Measurements from ENCODE around the gene TBC1D8. TPM values are rescaled to one million over a fixed set of nuclear protein-coding genes. Genes with fewer than 3 reads are reported as not detected.
A peak's percentile ranks its signal among the peaks of the same experiment; 100 is the strongest.

TBC1D8 gene
- total RNA-seq, 2 experiments from 2014 or later = 0.12 to 0.45 TPM

DNA sequence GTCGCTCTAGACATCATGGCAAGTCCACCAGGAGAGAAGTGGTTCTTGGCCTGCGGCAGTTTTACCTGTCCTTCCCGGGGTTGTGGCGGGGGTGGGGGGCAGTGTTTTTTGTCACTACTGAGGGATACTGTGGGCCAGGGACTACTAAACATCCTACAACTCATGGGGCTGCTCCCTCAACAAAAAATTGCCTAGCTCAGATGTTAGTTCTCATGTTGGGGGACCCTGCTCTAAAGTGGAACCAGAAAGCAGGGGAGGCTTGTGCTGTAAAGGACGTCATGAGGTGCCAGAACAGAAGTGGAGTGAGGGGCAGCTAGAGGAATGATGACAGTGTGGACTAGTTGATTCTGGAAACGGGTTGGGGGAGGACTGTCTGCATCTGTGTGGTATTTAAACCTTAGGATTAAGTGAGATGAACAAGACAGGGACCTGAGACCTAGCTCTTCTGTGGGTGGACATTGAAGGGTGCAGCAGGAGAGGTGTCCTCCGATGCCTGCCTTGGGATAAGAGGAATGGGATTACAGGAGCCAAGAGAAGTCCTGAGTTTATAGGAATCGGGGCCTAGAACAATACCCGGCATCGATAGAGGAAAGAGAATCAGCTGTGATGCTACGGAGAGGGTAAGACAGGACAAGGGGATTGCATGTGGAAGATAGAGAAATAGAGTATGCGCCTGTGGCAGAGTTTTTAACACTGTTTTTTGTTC lies 146.4 kb downstream of the TBC1D8 start:
- H3K4me1 Mint-ChIP-seq = peaks cover 59% of the 10 kb centered on the region
- H3K36me3 Mint-ChIP-seq = peaks cover 64% of the 10 kb centered on the region
- no peaks in the 10 kb centered on the region for H3K27me3 Mint-ChIP-seq
- CTCF ChIA-PET = interaction anchor here (0.5 to 3.6 kb wide), 3 partner anchors 8 to 447 kb away, joined by 3 to 24 read pairs (median 3); no protein-coding TSS in a partner anchor
- DNase-seq (no peak), ATAC-seq (no peak)
- no peaks in the 10 kb centered on the region for H3K9me3 Mint-ChIP-seq (ENCODE audit: low read depth)
- peak overlapping the region; percentile 94 for H3K27ac Mint-ChIP-seq
- peak overlapping the region; percentile 97 for H3K4me3 Mint-ChIP-seq

DNA sequence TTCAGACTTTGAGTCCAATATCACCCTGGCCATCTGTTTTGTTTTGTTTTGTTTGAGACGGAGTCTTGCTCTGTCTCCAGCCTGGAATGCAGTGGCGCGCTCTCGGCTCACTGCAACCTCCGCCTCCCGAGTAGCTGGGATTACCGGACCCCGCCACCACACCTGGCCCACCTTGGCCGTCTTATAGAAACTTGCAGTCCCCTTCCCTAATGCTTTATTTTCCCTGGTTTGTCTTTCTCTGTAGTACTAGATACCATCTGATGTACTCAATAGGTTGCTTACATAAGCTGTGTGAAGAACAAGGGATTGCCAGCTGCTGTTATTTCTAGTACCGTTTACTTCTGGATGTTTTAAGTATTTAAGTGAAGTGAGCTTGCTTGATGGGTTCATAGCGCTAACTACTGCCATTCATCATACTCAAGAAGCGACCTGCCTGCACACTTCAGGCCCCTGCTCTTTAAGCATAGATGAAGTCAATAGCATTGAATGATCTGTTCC lies 147.9 kb downstream of the TBC1D8 start:
- Mint-ChIP-seq H3K27me3 (no peaks in the 10 kb centered on the region), H3K4me1 (peaks cover 53% of the 10 kb centered on the region), H3K9me3 (ENCODE audit: low read depth) (no peaks in the 10 kb centered on the region), H3K36me3 (peaks cover 61% of the 10 kb centered on the region), H3K4me3 (peak overlapping the region; percentile 97), H3K27ac (peak overlapping the region; percentile 94)
- CTCF ChIA-PET = interaction anchor here (0.7 to 3.6 kb wide), 5 partner anchors 10 to 325 kb away, joined by 3 to 24 read pairs (median 3); partner anchors contain the start of gene RNF149
- no peak for DNase-seq
- ATAC-seq = no peak

DNA sequence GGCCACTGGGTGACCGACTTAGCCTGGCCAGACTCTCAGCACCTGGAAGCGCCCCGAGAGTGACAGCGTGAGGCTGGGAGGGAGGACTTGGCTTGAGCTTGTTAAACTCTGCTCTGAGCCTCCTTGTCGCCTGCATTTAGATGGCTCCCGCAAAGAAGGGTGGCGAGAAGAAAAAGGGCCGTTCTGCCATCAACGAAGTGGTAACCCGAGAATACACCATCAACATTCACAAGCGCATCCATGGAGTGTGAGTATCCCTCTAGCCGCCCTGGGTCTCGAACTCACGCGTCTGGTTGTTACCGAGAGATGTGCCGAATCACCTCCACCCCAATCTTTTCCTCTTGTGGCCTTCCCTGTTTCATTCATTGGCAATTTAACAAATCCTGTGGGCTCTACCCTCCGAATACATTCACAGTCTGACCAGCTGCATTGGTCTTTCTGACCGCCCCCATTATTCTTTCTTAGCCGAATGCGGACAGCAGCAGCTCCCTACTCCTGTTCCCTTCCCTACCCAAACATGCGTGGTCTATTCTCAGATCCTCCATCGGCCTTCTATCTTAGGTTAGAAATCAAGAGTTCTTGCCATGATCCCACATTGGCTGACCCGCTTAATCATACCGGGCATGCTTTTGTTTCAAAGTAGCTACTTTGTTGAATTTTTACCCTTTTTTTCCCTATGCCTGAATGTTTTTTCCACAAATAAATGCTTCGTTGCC lies 148.5 kb downstream of the TBC1D8 start:
- CTCF ChIA-PET = interaction anchor here (0.7 to 3.6 kb wide), 9 partner anchors 10 to 440 kb away, joined by 3 to 24 read pairs (median 3); partner anchors contain the start of genes PDCL3 and RNF149
- DNase-seq (peak; percentile 51), ATAC-seq (no peak)
- H3K4me3 Mint-ChIP-seq = peak overlapping the region; percentile 97
- peaks cover 55% of the 10 kb centered on the region for H3K36me3 Mint-ChIP-seq
- peaks cover 47% of the 10 kb centered on the region for H3K4me1 Mint-ChIP-seq
- peak overlapping the region; percentile 94 for H3K27ac Mint-ChIP-seq
- H3K27me3 Mint-ChIP-seq = no peaks in the 10 kb centered on the region
- H3K9me3 Mint-ChIP-seq (ENCODE audit: low read depth) = no peaks in the 10 kb centered on the region

DNA sequence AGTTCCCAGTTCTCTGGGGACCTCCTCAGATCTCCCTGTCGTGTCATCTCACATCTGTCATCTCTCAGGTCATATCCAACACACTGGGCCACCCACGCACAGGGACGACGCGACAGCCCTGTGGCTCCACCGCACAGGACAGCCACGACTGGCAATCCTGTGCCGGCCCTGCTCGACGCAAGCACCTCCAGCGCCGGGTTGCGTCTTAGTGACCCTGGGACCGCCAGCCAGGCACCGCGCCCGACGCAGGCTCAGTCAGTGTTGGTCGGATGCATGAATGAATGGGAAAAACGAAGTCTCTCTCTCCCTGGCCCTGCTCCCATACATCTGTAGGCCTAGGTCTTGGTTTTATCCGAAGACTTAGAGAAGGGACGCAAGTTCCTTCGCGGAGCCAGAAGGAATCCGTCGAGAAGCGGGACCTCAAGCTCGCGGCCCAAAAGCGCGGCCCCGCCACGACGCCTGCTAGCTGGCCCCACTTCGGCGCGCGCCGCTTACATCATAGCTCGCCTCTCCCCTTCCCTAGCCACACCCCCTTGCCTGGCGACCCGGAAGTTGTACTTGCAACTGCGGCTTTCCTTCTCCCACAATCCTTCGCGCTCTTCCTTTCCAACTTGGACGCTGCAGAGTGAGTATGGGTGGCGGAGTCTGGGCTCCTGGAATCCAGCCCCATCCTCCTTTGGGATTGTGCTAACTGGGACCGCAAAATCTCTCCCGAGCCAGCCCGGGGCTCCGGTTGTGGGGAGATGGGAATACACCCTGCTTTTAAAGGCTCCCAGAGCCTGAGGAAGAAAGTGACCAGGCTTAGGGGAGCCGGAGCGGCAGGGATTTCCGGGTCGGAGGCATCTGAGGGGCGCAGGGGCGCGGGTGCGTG lies 149.3 kb downstream of the TBC1D8 start, which contains the start of gene RPL31:
RPL31 (plus strand) TSS at position 599 of the 871 bp plus-strand sequence. CDS start 413 bp downstream, outside the sequence.
- Mint-ChIP-seq H3K36me3 (peaks cover 47% of the 10 kb centered on the region), H3K4me1 (peaks cover 42% of the 10 kb centered on the region), H3K27ac (peak within 1 kb of the TSS; percentile 94), H3K27me3 (no peaks in the 10 kb centered on the region), H3K9me3 (ENCODE audit: low read depth) (no peaks in the 10 kb centered on the region), H3K4me3 (peak within 1 kb of the TSS; percentile 97)
- DNase-seq (peak; percentile 98), ATAC-seq (peak; percentile 96)
- CTCF ChIA-PET = interaction anchor here (1.0 to 3.6 kb wide), 8 partner anchors 11 to 439 kb away, joined by 3 to 24 read pairs (median 3); partner anchors contain the start of genes PDCL3 and RNF149

DNA sequence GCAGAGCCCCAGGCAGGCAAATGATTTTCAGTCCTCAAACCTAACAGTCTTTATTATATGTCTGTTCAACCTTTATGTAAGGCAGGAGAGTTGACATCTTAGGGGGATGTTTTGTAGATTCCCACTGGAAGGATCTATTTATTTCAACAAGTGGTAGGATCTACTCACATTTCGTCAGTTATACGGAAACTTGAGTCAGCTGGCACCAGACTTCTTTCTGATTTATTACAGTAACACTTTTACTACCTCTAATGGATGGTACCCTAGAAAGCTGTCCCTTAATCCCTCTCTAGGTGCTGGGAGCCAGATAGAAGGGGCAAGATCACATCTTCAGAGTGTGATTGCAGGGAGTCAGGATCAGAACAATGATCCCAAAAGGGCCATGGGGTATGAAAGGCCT lies 151.2 kb downstream of the TBC1D8 start:
- CTCF ChIA-PET = no interaction called here
- Mint-ChIP-seq H3K9me3 (ENCODE audit: low read depth) (no peaks in the 10 kb centered on the region), H3K4me3 (no peak overlapping the region), H3K4me1 (peaks cover 27% of the 10 kb centered on the region), H3K27me3 (no peaks in the 10 kb centered on the region), H3K36me3 (peaks cover 30% of the 10 kb centered on the region), H3K27ac (no peak overlapping the region)
- DNase-seq = no peak
- ATAC-seq = no peak

DNA sequence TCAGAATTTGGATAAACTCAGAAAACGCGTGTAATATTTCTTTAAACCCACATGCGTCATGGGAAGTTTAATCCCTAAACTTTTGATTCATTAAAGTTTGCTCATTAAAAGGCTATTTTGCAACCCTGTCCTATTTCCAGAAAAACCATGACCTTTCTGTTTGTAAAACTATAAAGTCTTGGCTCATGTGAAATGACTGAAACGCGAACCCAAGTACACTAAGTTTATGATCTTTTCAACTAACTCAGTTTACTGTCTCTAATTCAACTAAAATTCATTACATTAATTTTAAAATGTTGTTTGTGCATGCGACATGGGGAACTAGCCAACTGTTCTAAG lies 153.0 kb downstream of the TBC1D8 start:
- DNase-seq = no peak
- H3K9me3 Mint-ChIP-seq (ENCODE audit: low read depth) = no peaks in the 10 kb centered on the region
- CTCF ChIA-PET = no interaction called here

DNA sequence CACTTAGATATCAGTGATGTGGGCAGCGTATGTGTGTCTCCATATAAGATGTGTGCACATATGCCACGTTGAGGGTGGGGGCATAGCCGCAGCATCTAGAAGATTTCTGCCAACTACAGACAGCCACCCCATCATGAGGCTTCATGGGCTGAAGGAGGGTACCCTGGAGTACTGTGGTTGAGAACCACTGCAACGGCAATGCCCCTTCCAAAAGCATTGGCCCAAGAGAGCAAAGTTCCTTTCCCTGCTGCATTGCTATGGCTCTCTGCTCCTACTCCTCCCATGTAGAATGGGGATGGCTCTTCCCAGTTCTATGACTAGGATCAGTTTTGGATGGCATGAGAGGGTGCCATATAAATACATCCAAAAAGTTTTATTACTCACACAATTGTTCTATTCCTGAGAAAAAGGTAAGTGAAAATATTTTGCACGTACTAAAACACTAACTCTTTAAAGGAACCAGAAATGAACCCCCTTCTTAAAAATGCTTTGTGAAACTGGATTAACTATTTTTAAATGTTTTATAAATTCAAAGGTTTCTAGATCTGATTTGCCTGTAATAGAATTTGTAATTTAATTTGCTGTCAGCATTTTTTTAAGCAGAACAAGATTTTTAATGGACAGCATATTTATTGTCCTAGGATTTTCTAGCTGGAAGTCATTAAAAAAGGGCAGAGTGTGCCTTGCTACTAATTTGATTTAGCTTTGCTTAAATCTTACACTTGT lies 153.5 kb downstream of the TBC1D8 start:
- Mint-ChIP-seq H3K36me3 (peaks cover 7% of the 10 kb centered on the region), H3K4me1 (peaks cover 7% of the 10 kb centered on the region), H3K4me3 (no peak overlapping the region), H3K27me3 (no peaks in the 10 kb centered on the region), H3K9me3 (ENCODE audit: low read depth) (no peaks in the 10 kb centered on the region), H3K27ac (no peak overlapping the region)
- CTCF ChIA-PET = no interaction called here
- DNase-seq (no peak), ATAC-seq (no peak)

More for the DNA sequence above, 153.0 kb downstream of the TBC1D8 start:
- Mint-ChIP-seq H3K36me3 (peaks cover 12% of the 10 kb centered on the region), H3K4me1 (peaks cover 10% of the 10 kb centered on the region), H3K27ac (no peak overlapping the region), H3K27me3 (no peaks in the 10 kb centered on the region), H3K4me3 (no peak overlapping the region)
- no peak for ATAC-seq

DNA sequence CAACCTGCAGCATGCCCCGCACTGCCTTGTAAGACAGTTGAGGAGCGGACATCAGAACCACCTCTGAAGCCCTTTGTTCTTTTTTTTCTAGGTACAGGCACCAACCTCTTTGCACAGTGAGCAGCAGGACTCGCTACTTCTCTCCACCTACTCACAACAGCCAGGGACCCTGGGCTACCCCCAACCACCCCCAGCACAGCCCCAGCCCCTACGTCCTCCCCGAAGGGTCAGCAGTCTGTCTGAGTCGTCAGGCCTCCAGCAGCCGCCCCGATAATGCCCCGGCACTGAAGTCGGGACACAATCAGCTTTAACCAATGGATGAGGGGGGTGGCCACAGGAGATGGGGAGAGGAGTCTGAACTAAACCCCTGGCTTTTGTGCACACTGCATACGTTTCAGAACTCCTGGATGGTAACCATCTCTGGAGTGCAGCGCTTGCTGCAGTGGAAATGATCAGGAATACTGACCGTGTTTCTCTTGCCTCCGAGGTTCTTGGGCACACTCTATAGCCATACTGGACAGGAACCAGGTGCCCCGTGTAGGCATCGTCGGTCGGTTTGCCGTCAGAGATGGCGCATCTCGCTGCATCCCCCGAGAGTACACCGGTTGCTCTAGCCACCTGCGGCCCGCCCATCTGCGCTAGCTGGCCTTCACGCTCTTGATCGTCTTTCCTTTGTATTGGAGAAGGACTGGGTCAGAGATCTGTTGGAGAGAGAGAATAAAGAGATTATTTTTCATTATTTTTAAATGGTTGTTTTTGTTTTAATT lies 155.7 kb downstream of the TBC1D8 start:
- H3K9me3 Mint-ChIP-seq (ENCODE audit: low read depth) = no peaks in the 10 kb centered on the region
- H3K27me3 Mint-ChIP-seq = no peaks in the 10 kb centered on the region
- CTCF ChIA-PET = no interaction called here
- DNase-seq = no peak
- H3K27ac Mint-ChIP-seq = no peak overlapping the region
- ATAC-seq = no peak
- no peak overlapping the region for H3K4me3 Mint-ChIP-seq
- H3K4me1 Mint-ChIP-seq = no peaks in the 10 kb centered on the region
- no peaks in the 10 kb centered on the region for H3K36me3 Mint-ChIP-seq

DNA sequence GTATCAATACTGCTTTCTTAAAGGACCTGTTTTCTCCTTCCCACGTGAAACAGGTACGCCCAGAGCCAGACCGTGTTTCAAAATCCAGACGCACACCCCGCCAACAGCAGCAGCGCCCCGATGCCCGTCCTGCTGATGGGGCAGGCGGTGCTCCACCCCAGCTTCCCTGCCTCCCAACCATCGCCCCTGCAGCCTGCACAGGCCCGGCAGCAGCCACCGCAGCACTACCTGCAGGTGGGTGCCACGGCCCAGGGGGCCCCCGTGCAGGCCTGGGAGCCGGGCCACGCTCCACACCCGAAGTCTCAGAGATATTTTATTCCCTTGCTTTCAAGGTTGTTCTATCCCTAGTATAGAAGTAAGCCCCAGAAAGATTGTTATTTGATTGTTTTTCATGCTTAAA lies 157.9 kb downstream of the TBC1D8 start:
- CTCF ChIA-PET = no interaction called here
- H3K27me3 Mint-ChIP-seq = no peaks in the 10 kb centered on the region

DNA sequence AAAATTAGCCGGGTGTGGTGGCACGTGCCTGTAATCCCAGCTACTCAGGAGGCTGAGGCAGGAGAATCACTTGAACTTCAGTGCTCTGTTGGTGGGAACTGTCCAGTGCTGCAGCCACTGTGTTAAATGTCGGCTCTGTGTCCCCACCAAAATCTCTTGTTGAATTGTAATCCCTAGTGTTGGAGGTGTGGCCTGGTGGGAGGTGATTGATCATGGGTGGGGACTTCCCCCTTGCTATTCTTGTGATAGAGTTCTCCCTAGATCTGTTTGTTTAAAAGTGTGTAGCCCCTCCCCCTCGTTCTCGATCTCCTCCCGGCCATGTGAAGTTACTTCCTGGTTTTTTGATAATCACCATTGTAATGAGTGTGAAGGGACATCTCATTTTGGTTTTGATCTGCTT lies 158.9 kb downstream of the TBC1D8 start:
- Mint-ChIP-seq H3K36me3 (no peaks in the 10 kb centered on the region), H3K4me1 (no peaks in the 10 kb centered on the region), H3K4me3 (no peak overlapping the region), H3K27me3 (no peaks in the 10 kb centered on the region), H3K27ac (no peak overlapping the region), H3K9me3 (ENCODE audit: low read depth) (no peaks in the 10 kb centered on the region)
- CTCF ChIA-PET = no interaction called here
- ATAC-seq (no peak), DNase-seq (no peak)

More for the DNA sequence above, 157.9 kb downstream of the TBC1D8 start:
- Mint-ChIP-seq H3K4me1 (no peaks in the 10 kb centered on the region), H3K36me3 (no peaks in the 10 kb centered on the region), H3K27ac (no peak overlapping the region), H3K4me3 (no peak overlapping the region), H3K9me3 (ENCODE audit: low read depth) (no peaks in the 10 kb centered on the region)
- ATAC-seq = no peak
- no peak for DNase-seq

DNA sequence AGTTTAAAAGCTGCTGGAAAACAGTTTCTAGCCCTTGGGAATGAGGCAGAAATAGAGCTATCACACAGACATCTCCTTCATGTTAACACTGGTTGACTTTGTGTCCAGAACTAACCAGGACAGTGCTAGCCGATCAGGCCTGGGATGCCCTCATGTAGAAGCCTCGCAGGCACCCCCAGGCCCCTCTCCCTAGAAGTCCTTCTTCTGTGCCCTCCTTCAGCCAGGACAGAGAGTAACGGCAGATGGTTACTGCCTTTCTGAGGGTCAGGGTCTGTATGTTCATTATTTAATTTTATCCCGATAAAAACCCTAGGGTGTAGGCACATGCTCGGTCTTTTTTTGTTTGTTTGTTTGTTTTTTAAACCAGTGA lies 159.8 kb downstream of the TBC1D8 start:
- no peak overlapping the region for H3K4me3 Mint-ChIP-seq
- H3K27ac Mint-ChIP-seq = no peak overlapping the region
- ATAC-seq (no peak), DNase-seq (no peak)
- CTCF ChIA-PET = no interaction called here
- H3K27me3 Mint-ChIP-seq = no peaks in the 10 kb centered on the region
- H3K4me1 Mint-ChIP-seq = no peaks in the 10 kb centered on the region
- no peaks in the 10 kb centered on the region for H3K9me3 Mint-ChIP-seq (ENCODE audit: low read depth)
- no peaks in the 10 kb centered on the region for H3K36me3 Mint-ChIP-seq

All from activated CD8-positive, alpha-beta memory T cell treated with anti-CD3 and anti-CD28 coated beads, Interleukin-2, amount 10 ng/mL, durations not matched to agents 7 days and 5 days (primary cell).